Gastroesophageal sphincter (tissue), 3 donors: ENCODE data around the gene CYP26C1.

Experiments used
- EP300 ChIP-seq: sonication (generic); formaldehyde crosslinking; IDR thresholded peaks from one replicate; pipeline ENCODE4 v1.6.1; 2017; ENCODE audit warnings: antibody characterized with exemption, mild to moderate bottlenecking
- POLR2A ChIP-seq, 2 donors: fragments of 450-650 bp; IDR thresholded peaks; one replicate each; pipeline ENCODE4 v1.6.1; 2017; ENCODE audit warnings: antibody characterized with exemption in 2 of 2, mild to moderate bottlenecking in 2 of 2, moderate library complexity in 1 of 2
- POLR2AphosphoS5 ChIP-seq: sonication (generic); formaldehyde crosslinking; IDR thresholded peaks from one replicate; pipeline ENCODE4 v1.6.1; 2017; ENCODE audit warnings: antibody characterized with exemption
- TF ChIP-seq, protein P1 (sequence below), 4 experiments: fragments of 200-600 bp in 2 of 4; fragments of 450-650 bp in 2 of 4; sonication (generic) in 1 of 4; IDR thresholded peaks; one replicate each; pipeline ENCODE4 v1.5.1; 2017 to 2019; ENCODE audit warnings: antibody characterized with exemption in 4 of 4, mild to moderate bottlenecking in 2 of 4, moderate library complexity in 2 of 4

DNA sequence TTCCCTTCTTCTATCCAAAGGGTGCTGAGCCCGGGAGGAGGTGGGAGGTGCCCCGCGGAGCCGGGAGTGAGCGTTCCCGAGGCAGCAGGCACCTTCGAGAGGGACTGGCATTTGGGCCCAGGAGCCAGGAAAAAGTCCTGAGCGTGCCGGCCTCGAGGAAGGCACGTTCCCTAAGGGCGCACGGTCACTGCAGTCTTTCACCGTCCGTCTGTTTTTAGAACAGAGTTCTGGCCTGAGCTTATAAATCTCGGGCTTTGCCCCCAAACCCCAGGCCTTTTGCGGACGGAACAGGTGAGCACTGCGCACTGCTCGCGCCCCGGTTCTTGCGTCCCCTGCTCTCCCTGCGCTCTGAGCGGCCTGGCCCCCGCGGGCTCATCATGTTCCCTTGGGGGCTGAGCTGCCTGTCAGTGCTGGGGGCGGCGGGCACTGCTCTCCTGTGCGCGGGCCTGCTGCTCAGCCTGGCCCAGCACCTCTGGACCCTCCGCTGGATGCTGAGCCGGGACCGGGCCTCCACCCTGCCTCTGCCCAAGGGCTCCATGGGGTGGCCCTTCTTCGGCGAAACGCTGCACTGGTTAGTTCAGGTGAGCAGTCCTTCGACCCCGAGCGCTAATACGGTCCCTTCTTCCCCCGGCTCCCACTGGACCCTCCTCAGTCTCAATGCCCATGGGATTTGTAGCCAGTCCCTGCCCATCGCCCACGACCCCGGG is 442 bp downstream of the CYP26C1 start:
- TF ChIP-seq, protein P1, sequence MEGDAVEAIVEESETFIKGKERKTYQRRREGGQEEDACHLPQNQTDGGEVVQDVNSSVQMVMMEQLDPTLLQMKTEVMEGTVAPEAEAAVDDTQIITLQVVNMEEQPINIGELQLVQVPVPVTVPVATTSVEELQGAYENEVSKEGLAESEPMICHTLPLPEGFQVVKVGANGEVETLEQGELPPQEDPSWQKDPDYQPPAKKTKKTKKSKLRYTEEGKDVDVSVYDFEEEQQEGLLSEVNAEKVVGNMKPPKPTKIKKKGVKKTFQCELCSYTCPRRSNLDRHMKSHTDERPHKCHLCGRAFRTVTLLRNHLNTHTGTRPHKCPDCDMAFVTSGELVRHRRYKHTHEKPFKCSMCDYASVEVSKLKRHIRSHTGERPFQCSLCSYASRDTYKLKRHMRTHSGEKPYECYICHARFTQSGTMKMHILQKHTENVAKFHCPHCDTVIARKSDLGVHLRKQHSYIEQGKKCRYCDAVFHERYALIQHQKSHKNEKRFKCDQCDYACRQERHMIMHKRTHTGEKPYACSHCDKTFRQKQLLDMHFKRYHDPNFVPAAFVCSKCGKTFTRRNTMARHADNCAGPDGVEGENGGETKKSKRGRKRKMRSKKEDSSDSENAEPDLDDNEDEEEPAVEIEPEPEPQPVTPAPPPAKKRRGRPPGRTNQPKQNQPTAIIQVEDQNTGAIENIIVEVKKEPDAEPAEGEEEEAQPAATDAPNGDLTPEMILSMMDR (IDR thresholded peaks at IDR 0.05): no peak
- no peak for TF ChIP-seq POLR2A (IDR thresholded peaks at IDR 0.05)
- no peak for TF ChIP-seq EP300
- no peak for TF ChIP-seq POLR2AphosphoS5
